Activated T-helper 1 cell treated with anti-CD3 and anti-CD28 coated beads, Interleukin-12 subunit alpha, Interleukin-12 subunit beta, Interleukin-2, Interleukin-4 antibody, amounts not matched to agents 30 ng/mL and 10 ng/mL and 1 ng/mL, durations not matched to agents 14 hours and 24 hours and 36 hours (primary cell): ENCODE data around the gene PCNX1. TPM values are rescaled to one million over a fixed set of nuclear protein-coding genes. Genes with fewer than 3 reads are reported as not detected.
A peak's percentile ranks its signal among the peaks of the same experiment; 100 is the strongest.

Source experiments
- DNase-seq: peaks from one replicate; pipeline ENCODE4 v3.0.0; 2021; ENCODE audit warnings: low spot score
- H3K27ac Mint-ChIP-seq: one replicate; pipeline ENCODE4 v1.8.0; 2021; ENCODE audit warnings: mild to moderate bottlenecking, mixed read lengths
- H3K27me3 Mint-ChIP-seq: one replicate; pipeline ENCODE4 v1.8.0; 2022; ENCODE audit warnings: mild to moderate bottlenecking, moderate library complexity, mixed read lengths; ENCODE audit not compliant: insufficient read depth
- H3K36me3 Mint-ChIP-seq: one replicate; pipeline ENCODE4 v1.8.0; 2021; ENCODE audit warnings: low read depth, mixed read lengths
- H3K4me1 Mint-ChIP-seq: one replicate; pipeline ENCODE4 v1.8.0; 2021; ENCODE audit warnings: low read depth, mixed read lengths
- H3K4me3 Mint-ChIP-seq: one replicate; pipeline ENCODE4 v1.8.0; 2021; ENCODE audit warnings: mild to moderate bottlenecking, moderate library complexity, mixed read lengths
- H3K9me3 Mint-ChIP-seq: one replicate; pipeline ENCODE4 v1.8.0; 2021; ENCODE audit warnings: mixed read lengths
- intact Hi-C: fragments of 100-400 bp; cut with micrococcal nuclease; formaldehyde crosslinking; loops from one replicate; pipeline ENCODE4 v1.15.1; 2024
- total RNA-seq: library from RNA; stranded (reverse); gene quantifications from 2 replicates; pipeline ENCODE4 v1.2.3, GENCODE V29; 2022

The PCNX1 gene
- total RNA-seq, 1 donor from 2014 or later = 37.9 TPM

- intact Hi-C loops = loop anchor here (1.0 to 2.0 kb wide), 3 partner anchors 35 to 139 kb away; partner anchors contain the start of gene PCNX1
- Mint-ChIP-seq H3K9me3 (no peaks in the 10 kb centered on the region), H3K36me3 (peaks cover 17% of the 10 kb centered on the region), H3K27ac (no peak overlapping the region), H3K27me3 (no peaks in the 10 kb centered on the region), H3K4me1 (peaks cover 20% of the 10 kb centered on the region), H3K4me3 (no peak overlapping the region)
- DNase-seq = peak; percentile 19
Observed at GRCh38 chr14:70955543-70956480, 48.6 kb downstream of the PCNX1 start.

DNA sequence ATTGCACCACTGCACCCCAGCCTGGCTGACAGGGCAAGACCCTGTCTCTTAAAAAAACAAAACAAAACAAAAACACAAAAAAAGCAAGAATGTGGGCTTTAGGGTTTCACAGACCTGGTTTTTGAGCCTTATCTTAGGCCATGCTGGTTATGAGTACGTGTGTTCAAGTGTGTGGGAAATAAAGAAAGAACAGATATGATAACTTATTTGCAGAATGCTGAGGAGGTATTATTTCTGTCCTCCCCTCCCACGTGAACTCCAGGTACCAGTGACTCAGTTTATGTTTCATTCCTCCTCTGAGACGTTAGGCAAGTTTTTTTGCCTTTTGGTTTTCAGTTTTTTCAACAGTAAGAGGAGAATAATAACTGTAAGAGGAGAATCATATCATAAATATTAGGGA, 49.3 kb downstream of the PCNX1 start:
- no peak overlapping the region for H3K4me3 Mint-ChIP-seq
- intact Hi-C loops = loop anchor here (1.0 kb wide), 2 partner anchors 49 to 139 kb away; partner anchors contain the start of gene PCNX1
- no peak overlapping the region for H3K27ac Mint-ChIP-seq
- H3K36me3 Mint-ChIP-seq = peaks cover 17% of the 10 kb centered on the region
- H3K9me3 Mint-ChIP-seq = no peaks in the 10 kb centered on the region
- no peak for DNase-seq
- no peaks in the 10 kb centered on the region for H3K27me3 Mint-ChIP-seq
- H3K4me1 Mint-ChIP-seq = peaks cover 21% of the 10 kb centered on the region

DNA sequence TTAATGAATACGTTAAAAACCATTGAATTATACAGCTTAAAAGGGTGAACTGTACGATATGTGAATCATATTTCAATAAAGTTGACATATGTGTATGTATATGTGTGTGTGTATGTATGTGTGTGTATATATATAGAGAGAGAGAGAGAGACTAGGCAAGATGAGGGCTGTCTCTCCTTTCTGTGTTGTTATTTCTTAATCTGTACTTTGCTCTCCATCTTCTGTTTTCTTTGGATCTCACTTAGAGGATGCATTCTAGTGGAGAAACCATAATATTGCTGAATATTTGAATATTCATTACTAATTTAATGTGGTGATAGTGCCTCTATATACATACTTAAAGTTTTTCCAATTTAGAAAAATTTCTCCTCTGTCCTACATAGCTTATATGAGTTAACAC, 50.5 kb downstream of the PCNX1 start:
- Mint-ChIP-seq H3K27ac (no peak overlapping the region), H3K27me3 (no peaks in the 10 kb centered on the region), H3K36me3 (peaks cover 16% of the 10 kb centered on the region), H3K9me3 (no peaks in the 10 kb centered on the region), H3K4me3 (no peak overlapping the region), H3K4me1 (peaks cover 23% of the 10 kb centered on the region)
- no peak for DNase-seq
- intact Hi-C loops = no loop called here

DNA sequence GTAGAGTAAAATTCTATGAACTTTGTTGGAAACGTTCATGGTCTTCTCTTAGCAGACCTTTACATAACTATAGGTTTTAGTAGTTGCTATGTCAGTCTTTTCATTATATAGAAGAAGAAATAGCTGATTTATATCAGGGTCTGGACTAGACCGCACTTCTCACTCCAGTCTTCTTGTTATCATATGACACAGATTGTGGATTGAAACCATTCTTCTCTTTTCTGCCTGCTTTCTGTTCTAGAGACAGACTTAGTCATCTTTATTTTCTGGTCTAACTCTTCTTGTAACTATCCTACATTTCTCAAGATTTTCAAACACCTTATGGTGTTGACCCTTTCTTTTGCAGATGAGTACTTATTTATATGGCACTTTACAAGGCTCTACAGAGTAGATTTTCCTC, 55.7 kb downstream of the PCNX1 start:
- Mint-ChIP-seq H3K4me3 (no peak overlapping the region), H3K27me3 (no peaks in the 10 kb centered on the region), H3K36me3 (peaks cover 24% of the 10 kb centered on the region), H3K9me3 (no peaks in the 10 kb centered on the region), H3K27ac (no peak overlapping the region), H3K4me1 (peaks cover 15% of the 10 kb centered on the region)
- intact Hi-C loops = no loop called here
- no peak for DNase-seq

DNA sequence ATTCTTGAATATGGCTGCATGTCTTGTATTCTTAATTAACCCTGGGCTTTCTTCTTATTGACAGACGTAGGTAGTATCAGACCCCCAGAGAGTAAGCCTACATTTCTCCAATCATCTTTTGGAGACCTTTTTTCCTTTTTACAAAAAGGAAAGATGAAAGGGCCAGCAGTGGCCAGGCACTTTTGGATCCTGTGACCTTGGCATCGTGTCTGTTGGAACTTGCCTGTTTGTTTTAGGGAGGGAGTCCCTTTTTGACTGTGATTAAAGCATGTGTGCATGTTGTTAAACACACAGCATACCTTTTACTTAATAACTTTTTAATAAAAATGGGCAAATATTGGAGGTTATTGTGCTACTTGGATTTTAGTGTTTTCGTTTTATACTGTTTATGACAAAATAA, 57.2 kb downstream of the PCNX1 start:
- Mint-ChIP-seq H3K4me1 (peaks cover 15% of the 10 kb centered on the region), H3K36me3 (peaks cover 26% of the 10 kb centered on the region), H3K4me3 (no peak overlapping the region), H3K27me3 (no peaks in the 10 kb centered on the region), H3K9me3 (no peaks in the 10 kb centered on the region), H3K27ac (no peak overlapping the region)
- intact Hi-C loops = no loop called here
- no peak for DNase-seq

DNA sequence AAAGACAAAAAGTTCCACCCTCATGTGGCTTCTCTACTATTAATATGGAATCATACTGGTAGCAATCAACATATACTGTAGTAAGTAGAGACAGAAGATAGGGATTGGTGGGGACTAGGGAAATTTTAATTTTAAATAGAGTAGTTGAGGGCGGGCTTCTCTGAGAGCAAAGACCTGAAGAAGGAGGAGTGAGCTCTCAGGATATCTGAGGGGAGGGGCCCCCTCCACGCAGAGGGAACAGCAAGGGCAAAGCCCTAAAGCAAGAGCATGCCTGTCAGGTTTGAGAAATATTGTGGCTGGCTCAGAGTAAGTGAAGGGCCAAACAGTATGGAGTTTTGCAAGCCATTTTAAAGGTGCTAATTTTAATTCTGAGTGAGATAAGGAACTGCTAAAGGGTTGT, 64.3 kb downstream of the PCNX1 start:
- H3K27me3 Mint-ChIP-seq = no peaks in the 10 kb centered on the region
- no peak for DNase-seq
- H3K9me3 Mint-ChIP-seq = no peaks in the 10 kb centered on the region
- H3K27ac Mint-ChIP-seq = peak overlapping the region; percentile 63
- H3K36me3 Mint-ChIP-seq = peaks cover 8% of the 10 kb centered on the region
- peaks cover 14% of the 10 kb centered on the region for H3K4me1 Mint-ChIP-seq
- H3K4me3 Mint-ChIP-seq = no peak overlapping the region
- intact Hi-C loops = loop anchor here (5.0 kb wide), 2 partner anchors 259 to 329 kb away; partner anchors contain the start of gene TTC9

DNA sequence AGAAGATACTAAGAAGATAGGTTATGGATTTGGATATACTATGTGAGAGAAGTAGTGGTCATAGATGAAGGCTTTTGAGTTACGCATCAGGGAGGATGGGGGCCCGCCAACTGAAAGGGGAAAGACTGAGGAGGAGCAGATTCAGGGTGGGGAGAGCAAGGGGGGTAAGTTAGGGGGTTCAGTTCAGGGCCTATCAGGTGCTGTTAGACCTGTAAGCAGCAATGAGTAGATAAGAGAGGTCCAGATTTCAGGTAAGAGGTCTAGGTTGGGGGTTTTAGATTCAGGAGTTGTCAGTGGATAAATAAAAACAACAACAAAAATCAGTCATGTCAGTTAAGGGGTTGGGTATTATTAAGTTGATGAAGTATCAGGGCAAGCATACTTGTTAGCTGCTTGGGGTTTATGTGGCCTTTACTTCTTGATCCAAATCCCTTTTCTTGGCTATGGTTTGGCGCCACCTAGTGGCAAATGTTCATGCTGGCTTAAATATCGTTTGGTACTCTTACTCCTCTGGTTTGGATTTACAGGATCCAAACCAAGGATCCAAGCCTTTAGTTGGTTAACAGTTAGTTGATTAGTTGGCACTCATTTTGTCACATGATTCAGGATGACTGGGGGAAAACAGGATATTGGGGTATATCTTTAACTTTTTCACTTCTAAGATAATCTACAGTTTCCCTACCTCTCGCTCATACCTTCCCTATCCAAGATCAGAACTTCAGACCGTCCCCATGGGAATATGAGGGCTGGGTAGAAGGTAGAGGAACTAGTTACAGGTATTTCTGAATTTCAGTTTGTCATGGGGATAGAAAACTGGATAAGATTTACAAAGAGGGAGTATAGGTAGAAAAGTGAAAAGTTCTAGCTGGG, 65.1 kb downstream of the PCNX1 start:
- H3K9me3 Mint-ChIP-seq = no peaks in the 10 kb centered on the region
- no peak overlapping the region for H3K27ac Mint-ChIP-seq
- H3K4me3 Mint-ChIP-seq = no peak overlapping the region
- H3K36me3 Mint-ChIP-seq = peaks cover 16% of the 10 kb centered on the region
- intact Hi-C loops = loop anchor here (1.0 to 5.0 kb wide), 5 partner anchors 65 to 350 kb away; partner anchors contain the start of genes PCNX1 and TTC9
- peak; percentile 69 for DNase-seq
- H3K4me1 Mint-ChIP-seq = peaks cover 14% of the 10 kb centered on the region
- no peaks in the 10 kb centered on the region for H3K27me3 Mint-ChIP-seq

DNA sequence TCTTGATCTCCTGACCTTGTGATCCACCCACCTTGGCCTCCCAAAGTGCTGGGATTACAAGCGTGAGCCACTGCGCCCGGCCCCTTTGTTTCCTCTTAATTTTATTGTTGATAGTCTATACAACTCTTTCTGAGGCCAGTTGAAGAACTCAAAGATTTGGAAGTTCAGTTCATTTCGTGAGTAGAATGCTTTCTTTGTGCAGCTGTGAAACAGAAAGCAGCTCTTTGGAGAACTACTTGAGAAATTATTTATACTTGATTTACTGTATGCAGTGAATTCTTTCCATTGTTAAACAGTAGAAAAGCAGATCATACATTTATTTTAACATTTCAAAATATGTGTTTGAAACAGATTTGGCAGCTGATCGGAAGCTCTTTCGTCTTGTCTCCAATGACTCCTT, 69.3 kb downstream of the PCNX1 start:
- no peak for DNase-seq
- peaks cover 32% of the 10 kb centered on the region for H3K4me1 Mint-ChIP-seq
- no peaks in the 10 kb centered on the region for H3K9me3 Mint-ChIP-seq
- no peak overlapping the region for H3K4me3 Mint-ChIP-seq
- no peak overlapping the region for H3K27ac Mint-ChIP-seq
- peaks cover 23% of the 10 kb centered on the region for H3K36me3 Mint-ChIP-seq
- intact Hi-C loops = no loop called here
- no peaks in the 10 kb centered on the region for H3K27me3 Mint-ChIP-seq

- no peak for DNase-seq
- peaks cover 21% of the 10 kb centered on the region for H3K36me3 Mint-ChIP-seq
- H3K4me1 Mint-ChIP-seq = peaks cover 30% of the 10 kb centered on the region
- no peaks in the 10 kb centered on the region for H3K9me3 Mint-ChIP-seq
- intact Hi-C loops = no loop called here
- peak overlapping the region; percentile 72 for H3K27ac Mint-ChIP-seq
- H3K4me3 Mint-ChIP-seq = no peak overlapping the region
- no peaks in the 10 kb centered on the region for H3K27me3 Mint-ChIP-seq
Observed at GRCh38 chr14:70981000-70981952, 74.0 kb downstream of the PCNX1 start.

GRCh38 chr14:70982200-70982599, 74.9 kb downstream of the PCNX1 start:
- Mint-ChIP-seq H3K4me3 (no peak overlapping the region), H3K27ac (no peak overlapping the region), H3K9me3 (no peaks in the 10 kb centered on the region), H3K4me1 (peaks cover 33% of the 10 kb centered on the region), H3K36me3 (peaks cover 16% of the 10 kb centered on the region), H3K27me3 (no peaks in the 10 kb centered on the region)
- intact Hi-C loops = no loop called here
- no peak for DNase-seq

DNA sequence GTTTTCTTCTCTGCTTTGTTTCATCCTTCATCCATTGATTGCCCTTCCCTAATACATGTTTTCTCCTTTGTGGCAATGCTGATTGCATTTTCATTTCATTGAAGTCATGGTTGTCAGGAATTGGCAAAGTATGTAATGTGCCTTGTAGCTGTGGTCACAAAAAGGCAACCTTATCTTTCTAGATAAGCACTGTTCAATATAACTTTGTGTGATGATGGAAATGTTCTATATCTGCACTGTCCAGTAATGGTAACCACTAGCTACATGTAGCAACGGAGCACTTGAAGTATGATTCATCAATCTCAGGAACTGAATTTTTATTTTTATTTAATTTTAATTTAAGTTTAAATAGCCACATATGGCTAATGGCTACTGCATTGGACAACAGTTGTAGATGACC, 79.8 kb downstream of the PCNX1 start:
- intact Hi-C loops = no loop called here
- peaks cover 11% of the 10 kb centered on the region for H3K36me3 Mint-ChIP-seq
- H3K27me3 Mint-ChIP-seq = no peaks in the 10 kb centered on the region
- H3K9me3 Mint-ChIP-seq = no peaks in the 10 kb centered on the region
- H3K4me1 Mint-ChIP-seq = peaks cover 19% of the 10 kb centered on the region
- no peak overlapping the region for H3K27ac Mint-ChIP-seq
- H3K4me3 Mint-ChIP-seq = no peak overlapping the region
- no peak for DNase-seq

DNA sequence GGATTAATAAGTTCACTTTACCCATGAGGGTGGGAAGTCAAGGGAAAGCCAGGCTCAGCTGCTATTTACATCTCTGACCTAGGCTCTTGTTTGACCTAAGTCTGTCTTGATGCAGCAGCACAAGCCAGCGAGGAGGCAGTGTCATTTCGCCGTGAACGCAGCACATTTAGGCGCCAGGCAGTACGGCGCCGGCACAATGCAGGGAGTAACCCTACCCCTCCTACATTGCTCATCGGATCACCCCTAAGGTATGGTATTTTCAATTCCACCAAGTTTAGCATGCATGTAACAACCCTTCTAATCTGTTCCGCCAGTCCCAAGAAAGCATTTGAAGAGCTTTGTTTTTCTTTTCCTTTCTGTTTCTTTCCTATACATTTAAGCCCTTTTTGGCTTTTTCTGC, 81.2 kb downstream of the PCNX1 start:
- intact Hi-C loops = no loop called here
- no peaks in the 10 kb centered on the region for H3K9me3 Mint-ChIP-seq
- peak overlapping the region; percentile 4 for H3K27ac Mint-ChIP-seq
- H3K4me3 Mint-ChIP-seq = peak overlapping the region; percentile 16
- peaks cover 11% of the 10 kb centered on the region for H3K36me3 Mint-ChIP-seq
- no peak for DNase-seq
- H3K4me1 Mint-ChIP-seq = peaks cover 14% of the 10 kb centered on the region
- H3K27me3 Mint-ChIP-seq = no peaks in the 10 kb centered on the region
